ENCODE results near the gene METAP2. TPM values are rescaled to one million over a fixed set of nuclear protein-coding genes. Genes with fewer than 3 reads are reported as not detected.

The METAP2 gene
- total and polyA plus RNA-seq, 8 donors, result 22.4 to 57.2 (median 31.6) TPM

- Histone ChIP-seq H3K4me1 (no peaks in the 10 kb centered on the region), H3K36me3 (no peaks in the 10 kb centered on the region), H3K9me3 (no peaks in the 10 kb centered on the region), H3K27me3 (no peaks in the 10 kb centered on the region), H3K4me3 (no peak overlapping the region), H3K27ac (no peak overlapping the region)
- intact Hi-C loops (cut with DNase I), result loop anchor here in 2 of 3 donors (10.0 kb wide), 1 partner anchor 424 kb away; no protein-coding TSS in a partner anchor
- TF ChIP-seq, protein P1, sequence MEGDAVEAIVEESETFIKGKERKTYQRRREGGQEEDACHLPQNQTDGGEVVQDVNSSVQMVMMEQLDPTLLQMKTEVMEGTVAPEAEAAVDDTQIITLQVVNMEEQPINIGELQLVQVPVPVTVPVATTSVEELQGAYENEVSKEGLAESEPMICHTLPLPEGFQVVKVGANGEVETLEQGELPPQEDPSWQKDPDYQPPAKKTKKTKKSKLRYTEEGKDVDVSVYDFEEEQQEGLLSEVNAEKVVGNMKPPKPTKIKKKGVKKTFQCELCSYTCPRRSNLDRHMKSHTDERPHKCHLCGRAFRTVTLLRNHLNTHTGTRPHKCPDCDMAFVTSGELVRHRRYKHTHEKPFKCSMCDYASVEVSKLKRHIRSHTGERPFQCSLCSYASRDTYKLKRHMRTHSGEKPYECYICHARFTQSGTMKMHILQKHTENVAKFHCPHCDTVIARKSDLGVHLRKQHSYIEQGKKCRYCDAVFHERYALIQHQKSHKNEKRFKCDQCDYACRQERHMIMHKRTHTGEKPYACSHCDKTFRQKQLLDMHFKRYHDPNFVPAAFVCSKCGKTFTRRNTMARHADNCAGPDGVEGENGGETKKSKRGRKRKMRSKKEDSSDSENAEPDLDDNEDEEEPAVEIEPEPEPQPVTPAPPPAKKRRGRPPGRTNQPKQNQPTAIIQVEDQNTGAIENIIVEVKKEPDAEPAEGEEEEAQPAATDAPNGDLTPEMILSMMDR (IDR thresholded peaks at IDR 0.05), result no peak
- 67 to 73% methylated on average over 5 of the region's 5 CpGs for WGBS, 2 donors
- DNase-seq, result no peak
- no peak for ATAC-seq
- no peak for FAIRE-seq
Observed at GRCh38 chr12:95538656-95539055, 64.7 kb downstream of the METAP2 start.

DNA sequence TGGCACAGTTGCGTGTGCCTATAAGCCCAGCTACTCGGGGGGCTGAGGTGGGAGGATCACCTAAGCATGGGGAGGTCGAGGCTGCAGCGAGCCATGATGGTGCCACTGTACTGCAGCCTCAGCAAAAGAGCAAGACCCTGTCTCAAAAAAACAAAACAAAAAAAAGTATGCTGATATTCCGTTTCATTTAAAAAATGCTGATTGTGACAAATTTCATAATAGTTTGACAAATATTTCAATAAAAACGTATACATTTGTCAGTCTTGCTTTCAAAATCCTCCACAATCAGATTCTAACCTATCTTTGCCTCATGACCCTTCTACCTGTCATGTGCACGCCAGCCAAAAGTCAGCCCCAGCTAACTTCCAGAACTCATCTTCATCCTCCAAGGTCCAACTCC, 67.5 kb downstream of the METAP2 start:
- intact Hi-C loops (cut with DNase I), result no loop called here
- Histone ChIP-seq H3K9me3 (no peaks in the 10 kb centered on the region), H3K27me3 (no peaks in the 10 kb centered on the region), H3K4me3 (no peak overlapping the region), H3K4me1 (no peaks in the 10 kb centered on the region), H3K27ac (no peak overlapping the region), H3K36me3 (no peaks in the 10 kb centered on the region)
- TF ChIP-seq, protein P1 (IDR thresholded peaks at IDR 0.05), result no peak
- ATAC-seq (no peak), FAIRE-seq (no peak), DNase-seq (no peak)
- WGBS, 2 donors, result 84 to 90% methylated on average over 7 of the region's 7 CpGs

- Histone ChIP-seq H3K36me3 (no peaks in the 10 kb centered on the region), H3K9me3 (no peaks in the 10 kb centered on the region), H3K4me1 (peaks cover 0 to 3% (median 0%) of the 10 kb centered on the region in 3 donors), H3K4me3 (no peak overlapping the region), H3K27ac (no peak overlapping the region), H3K27me3 (no peaks in the 10 kb centered on the region)
- DNase-seq, result no peak
- ATAC-seq, result no peak
- intact Hi-C loops (cut with DNase I), result no loop called here
- no peak for FAIRE-seq
- TF ChIP-seq, protein P1 (IDR thresholded peaks at IDR 0.05), result no peak
- WGBS, 2 donors, result 96 to 97% methylated on average over 7 of the region's 7 CpGs
Observed at GRCh38 chr12:95543305-95543704, 69.4 kb downstream of the METAP2 start.

GRCh38 chr12:95544756-95545155, 70.8 kb downstream of the METAP2 start:
- ATAC-seq, result no peak
- Histone ChIP-seq H3K27ac (no peak overlapping the region), H3K4me3 (no peak overlapping the region), H3K9me3 (no peaks in the 10 kb centered on the region), H3K4me1 (peaks cover 0 to 3% (median 0%) of the 10 kb centered on the region in 3 donors), H3K27me3 (no peaks in the 10 kb centered on the region), H3K36me3 (no peaks in the 10 kb centered on the region)
- intact Hi-C loops (cut with DNase I), result no loop called here
- no peak for DNase-seq
- TF ChIP-seq, protein P1 (IDR thresholded peaks at IDR 0.05), result no peak
- WGBS, 2 donors, result 64 to 70% methylated on average over 3 of the region's 3 CpGs
- peak; percentile 80 for FAIRE-seq

GRCh38 chr12:95545303-95545702, 71.4 kb downstream of the METAP2 start:
- H3K27me3 ChIP-seq, result no peaks in the 10 kb centered on the region
- no peaks in the 10 kb centered on the region for H3K9me3 ChIP-seq
- H3K4me1 ChIP-seq, result peaks cover 0 to 3% (median 0%) of the 10 kb centered on the region in 3 donors
- WGBS, 2 donors, result 89 to 94% methylated on average over 4 of the region's 4 CpGs
- intact Hi-C loops (cut with DNase I), result no loop called here
- TF ChIP-seq, protein P1 (IDR thresholded peaks at IDR 0.05), result no peak
- DNase-seq (no peak), FAIRE-seq (no peak), ATAC-seq (no peak)
- H3K27ac ChIP-seq, result no peak overlapping the region
- no peak overlapping the region for H3K4me3 ChIP-seq
- no peaks in the 10 kb centered on the region for H3K36me3 ChIP-seq

Measured in pancreas (tissue), 10 donors.